SK-N-SH treated with all-trans-retinoic acid at 6 μM for 48 hours (cell line): Measurements from ENCODE around the gene FMN1.

Source experiments
- BACH2 ChIP-seq: fragments of 250-450 bp; sonication (Bioruptor Pico); IDR thresholded peaks from 2 replicates; pipeline ENCODE4 v1.9.0; 2021; ENCODE audit warnings: mild to moderate bottlenecking, borderline replicate concordance
- CREB5 ChIP-seq: fragments of 250-450 bp; sonication (Bioruptor Pico); IDR thresholded peaks from 2 replicates; pipeline ENCODE4 v1.5.1; 2020; ENCODE audit warnings: low read depth, mild to moderate bottlenecking, moderate library complexity
- CSDC2 ChIP-seq: fragments of 250-450 bp; sonication (Bioruptor Pico); IDR thresholded peaks from 2 replicates; pipeline ENCODE4 v1.5.0; 2020; ENCODE audit warnings: mild to moderate bottlenecking, moderate library complexity
- ESRRG ChIP-seq: fragments of 250-450 bp; sonication (Bioruptor Pico); IDR thresholded peaks from 2 replicates; pipeline ENCODE4 v1.6.1; 2021; ENCODE audit warnings: mild to moderate bottlenecking
- GLIS3 ChIP-seq: fragments of 250-450 bp; sonication (Bioruptor Pico); IDR thresholded peaks from 2 replicates; pipeline ENCODE4 v1.5.0; 2020; ENCODE audit warnings: mild to moderate bottlenecking, moderate library complexity
- PATZ1 ChIP-seq: fragments of 250-450 bp; sonication (Bioruptor Pico); IDR thresholded peaks from 2 replicates; pipeline ENCODE4 v1.8.0; 2020; ENCODE audit warnings: mild to moderate bottlenecking, moderate library complexity, borderline replicate concordance
- POU6F1 ChIP-seq: fragments of 250-450 bp; sonication (Bioruptor Pico); IDR thresholded peaks from 2 replicates; pipeline ENCODE4 v1.8.0; 2021; ENCODE audit warnings: low read depth, mild to moderate bottlenecking, moderate library complexity, borderline replicate concordance
- TSHZ2 ChIP-seq: fragments of 250-450 bp; sonication (Bioruptor Pico); IDR thresholded peaks from 2 replicates; pipeline ENCODE4 v1.5.0; 2020; ENCODE audit warnings: mild to moderate bottlenecking, moderate library complexity
- ZFP3 ChIP-seq: fragments of 250-450 bp; sonication (Bioruptor Pico); IDR thresholded peaks from 2 replicates; pipeline ENCODE4 v1.5.0; 2020; ENCODE audit warnings: mild to moderate bottlenecking, moderate library complexity

- TF ChIP-seq PATZ1 (no peak), ESRRG (CRISPR knock-in tag) (no peak), TSHZ2 (CRISPR knock-in tag) (no peak), POU6F1 (CRISPR knock-in tag) (no peak), ZFP3 (CRISPR knock-in tag) (no peak), BACH2 (CRISPR knock-in tag) (no peak), CREB5 (CRISPR knock-in tag) (no peak), GLIS3 (CRISPR knock-in tag) (no peak), CSDC2 (CRISPR knock-in tag) (no peak)
Measured at GRCh38 chr15:33168444-33168843, 26.1 kb downstream of the FMN1 start.
